ENCODE results near the gene CASQ2. TPM values are rescaled to one million over a fixed set of nuclear protein-coding genes. Genes with fewer than 3 reads are reported as not detected.

Gene CASQ2
- total RNA-seq, 1 donor from 2014 or later = 0.11 TPM

DNA sequence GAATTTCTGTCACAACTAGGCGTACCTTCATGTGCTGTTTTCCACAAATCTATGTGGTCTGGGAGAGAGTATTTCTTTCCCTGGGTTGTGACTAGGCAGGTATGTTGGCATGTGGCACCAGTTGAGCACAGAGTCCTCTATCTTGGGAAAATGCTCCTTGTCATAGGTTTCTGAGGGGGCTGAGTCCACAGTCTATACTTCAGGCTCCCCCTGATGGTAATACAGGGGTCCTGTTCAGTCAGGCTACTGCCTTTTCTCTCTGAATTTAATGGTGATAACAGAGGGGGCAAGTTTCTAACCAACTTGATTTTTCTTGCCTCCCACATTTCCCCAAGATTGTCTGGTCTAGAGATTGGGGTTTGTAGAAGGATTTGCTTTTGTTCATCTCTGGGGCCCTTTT is 90.9 kb downstream of the CASQ2 start:
- Histone ChIP-seq H3K9me3 (ENCODE audit: insufficient read depth, low read depth, low read length) (no peaks in the 10 kb centered on the region), H3K4me2 (ENCODE audit: low read length) (peak overlapping the region; percentile 25), H3K79me2 (ENCODE audit: insufficient read depth, low read length) (peaks cover 20% of the 10 kb centered on the region), H3K4me1 (ENCODE audit: insufficient read depth, low read length) (peaks cover 28% of the 10 kb centered on the region), H3K9ac (ENCODE audit: low read length) (peak overlapping the region; percentile 23), H4K20me1 (ENCODE audit: insufficient read depth, low read length) (peaks cover 9% of the 10 kb centered on the region), H3K4me3 (ENCODE audit: insufficient read depth, low read depth, low read length) (no peak overlapping the region), H3K36me3 (ENCODE audit: insufficient read depth, low read length) (peaks cover 3% of the 10 kb centered on the region), H2AFZ (ENCODE audit: low read depth, low read length) (no peak overlapping the region), H3K27me3 (ENCODE audit: insufficient read depth, low read length) (no peaks in the 10 kb centered on the region), H3K27ac (ENCODE audit: low read depth, low read length) (peak overlapping the region; percentile 59)
- Mint-ChIP-seq H3K27me3 (ENCODE audit: low read depth, unreplicated experiment) (no peaks in the 10 kb centered on the region), H3K4me1 (ENCODE audit: low read depth, unreplicated experiment) (peaks cover 36% of the 10 kb centered on the region), H3K4me3 (ENCODE audit: unreplicated experiment) (no peak overlapping the region), H3K27ac (ENCODE audit: unreplicated experiment) (peak overlapping the region; percentile 96), H3K36me3 (ENCODE audit: low read depth, unreplicated experiment) (peaks cover 9% of the 10 kb centered on the region), H3K9me3 (ENCODE audit: unreplicated experiment) (peaks cover 2% of the 10 kb centered on the region)
- TF ChIP-seq, protein P1, sequence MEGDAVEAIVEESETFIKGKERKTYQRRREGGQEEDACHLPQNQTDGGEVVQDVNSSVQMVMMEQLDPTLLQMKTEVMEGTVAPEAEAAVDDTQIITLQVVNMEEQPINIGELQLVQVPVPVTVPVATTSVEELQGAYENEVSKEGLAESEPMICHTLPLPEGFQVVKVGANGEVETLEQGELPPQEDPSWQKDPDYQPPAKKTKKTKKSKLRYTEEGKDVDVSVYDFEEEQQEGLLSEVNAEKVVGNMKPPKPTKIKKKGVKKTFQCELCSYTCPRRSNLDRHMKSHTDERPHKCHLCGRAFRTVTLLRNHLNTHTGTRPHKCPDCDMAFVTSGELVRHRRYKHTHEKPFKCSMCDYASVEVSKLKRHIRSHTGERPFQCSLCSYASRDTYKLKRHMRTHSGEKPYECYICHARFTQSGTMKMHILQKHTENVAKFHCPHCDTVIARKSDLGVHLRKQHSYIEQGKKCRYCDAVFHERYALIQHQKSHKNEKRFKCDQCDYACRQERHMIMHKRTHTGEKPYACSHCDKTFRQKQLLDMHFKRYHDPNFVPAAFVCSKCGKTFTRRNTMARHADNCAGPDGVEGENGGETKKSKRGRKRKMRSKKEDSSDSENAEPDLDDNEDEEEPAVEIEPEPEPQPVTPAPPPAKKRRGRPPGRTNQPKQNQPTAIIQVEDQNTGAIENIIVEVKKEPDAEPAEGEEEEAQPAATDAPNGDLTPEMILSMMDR (IDR thresholded peaks at IDR 0.05; ENCODE audit: insufficient read depth, low read depth, low read length) = peak; percentile 17
- TF ChIP-seq EZH2 (IDR thresholded peaks at IDR 0.05; ENCODE audit: insufficient read depth, low read length) = no peak
- no peak for FAIRE-seq
- no peak for DNase-seq (ENCODE audit: low read depth)

DNA sequence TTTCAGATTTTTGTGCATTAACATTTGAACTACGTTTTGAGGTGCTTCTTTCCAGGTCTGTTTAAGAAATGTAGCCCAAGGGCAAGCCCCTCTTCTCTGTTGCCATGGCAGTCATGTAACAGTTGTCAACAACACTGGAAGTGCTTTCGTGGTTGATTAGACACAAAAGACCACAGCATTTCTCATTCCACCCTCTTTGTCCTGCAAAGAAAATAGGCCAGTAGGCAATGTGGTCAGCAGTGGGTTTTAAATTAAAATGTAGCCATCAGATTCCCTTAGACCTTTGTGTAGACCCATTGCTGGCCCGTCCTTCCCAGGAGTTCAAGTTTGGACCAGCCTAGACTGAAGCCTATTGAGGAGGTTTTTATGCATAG is 91.3 kb downstream of the CASQ2 start:
- TF ChIP-seq, protein P1 (IDR thresholded peaks at IDR 0.05; ENCODE audit: insufficient read depth, low read depth, low read length) = no peak
- TF ChIP-seq EZH2 (IDR thresholded peaks at IDR 0.05; ENCODE audit: insufficient read depth, low read length) = no peak
- Histone ChIP-seq H4K20me1 (ENCODE audit: insufficient read depth, low read length) (peaks cover 9% of the 10 kb centered on the region), H3K36me3 (ENCODE audit: insufficient read depth, low read length) (no peaks in the 10 kb centered on the region), H3K27ac (ENCODE audit: low read depth, low read length) (peak overlapping the region; percentile 59), H3K4me1 (ENCODE audit: insufficient read depth, low read length) (peaks cover 28% of the 10 kb centered on the region), H3K4me3 (ENCODE audit: insufficient read depth, low read depth, low read length) (no peak overlapping the region), H2AFZ (ENCODE audit: low read depth, low read length) (no peak overlapping the region), H3K9ac (ENCODE audit: low read length) (peak overlapping the region; percentile 23), H3K9me3 (ENCODE audit: insufficient read depth, low read depth, low read length) (no peaks in the 10 kb centered on the region), H3K4me2 (ENCODE audit: low read length) (peak overlapping the region; percentile 25), H3K79me2 (ENCODE audit: insufficient read depth, low read length) (peaks cover 24% of the 10 kb centered on the region), H3K27me3 (ENCODE audit: insufficient read depth, low read length) (no peaks in the 10 kb centered on the region)
- peak overlapping the region; percentile 96 for H3K27ac Mint-ChIP-seq (ENCODE audit: unreplicated experiment)
- no peak overlapping the region for H3K4me3 Mint-ChIP-seq (ENCODE audit: unreplicated experiment)
- DNase-seq (ENCODE audit: low read depth) = peak; percentile 75
- H3K9me3 Mint-ChIP-seq (ENCODE audit: unreplicated experiment) = peaks cover 2% of the 10 kb centered on the region
- peaks cover 11% of the 10 kb centered on the region for H3K36me3 Mint-ChIP-seq (ENCODE audit: low read depth, unreplicated experiment)
- H3K4me1 Mint-ChIP-seq (ENCODE audit: low read depth, unreplicated experiment) = peaks cover 36% of the 10 kb centered on the region
- no peaks in the 10 kb centered on the region for H3K27me3 Mint-ChIP-seq (ENCODE audit: low read depth, unreplicated experiment)
- no peak for FAIRE-seq

DNA sequence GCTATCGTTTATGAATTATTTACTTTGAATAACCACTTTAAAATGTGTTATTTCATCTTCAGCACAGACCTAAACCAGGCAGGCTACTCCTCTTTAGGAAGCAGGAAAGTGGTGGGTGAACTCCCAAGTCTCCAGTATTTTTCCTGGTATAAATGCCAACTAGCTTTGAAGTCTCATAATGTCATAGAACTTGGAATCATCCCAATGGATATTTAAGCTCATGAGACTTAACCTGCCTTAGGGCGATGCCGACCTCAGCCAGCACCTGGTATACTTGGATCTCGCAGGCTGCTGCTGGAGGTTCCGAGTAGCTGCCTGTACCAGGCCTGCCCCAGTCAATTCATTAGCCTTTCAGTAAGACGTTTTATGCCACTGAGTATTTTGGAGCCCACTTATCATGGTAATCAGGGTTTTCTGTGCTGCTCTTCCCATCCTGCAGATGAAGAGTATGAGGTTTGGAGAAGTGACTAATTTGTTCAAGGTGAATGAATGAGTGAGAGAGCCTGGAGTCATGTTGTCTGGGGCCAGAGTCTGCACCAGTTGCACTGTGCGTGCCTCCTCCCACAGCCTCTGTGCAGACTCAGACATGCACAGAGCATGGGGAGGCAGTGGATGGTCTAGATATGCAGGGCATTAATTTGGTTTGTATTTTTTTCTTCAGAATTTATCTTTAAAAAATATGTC is 91.9 kb downstream of the CASQ2 start:
- H3K4me3 ChIP-seq (ENCODE audit: insufficient read depth, low read depth, low read length) = no peak overlapping the region
- Mint-ChIP-seq H3K9me3 (ENCODE audit: unreplicated experiment) (peaks cover 2% of the 10 kb centered on the region), H3K27ac (ENCODE audit: unreplicated experiment) (peak overlapping the region; percentile 96), H3K4me3 (ENCODE audit: unreplicated experiment) (no peak overlapping the region), H3K36me3 (ENCODE audit: low read depth, unreplicated experiment) (peaks cover 11% of the 10 kb centered on the region), H3K27me3 (ENCODE audit: low read depth, unreplicated experiment) (no peaks in the 10 kb centered on the region), H3K4me1 (ENCODE audit: low read depth, unreplicated experiment) (peaks cover 40% of the 10 kb centered on the region)
- no peaks in the 10 kb centered on the region for H3K36me3 ChIP-seq (ENCODE audit: insufficient read depth, low read length)
- H3K27me3 ChIP-seq (ENCODE audit: insufficient read depth, low read length) = no peaks in the 10 kb centered on the region
- H3K9me3 ChIP-seq (ENCODE audit: insufficient read depth, low read depth, low read length) = no peaks in the 10 kb centered on the region
- H3K27ac ChIP-seq (ENCODE audit: low read depth, low read length) = peak overlapping the region; percentile 56
- TF ChIP-seq EZH2 (IDR thresholded peaks at IDR 0.05; ENCODE audit: insufficient read depth, low read length) = no peak
- peaks cover 9% of the 10 kb centered on the region for H4K20me1 ChIP-seq (ENCODE audit: insufficient read depth, low read length)
- peak overlapping the region; percentile 10 for H3K4me2 ChIP-seq (ENCODE audit: low read length)
- no peak overlapping the region for H2AFZ ChIP-seq (ENCODE audit: low read depth, low read length)
- FAIRE-seq (no peak), DNase-seq (ENCODE audit: low read depth) (peak; percentile 23)
- peak overlapping the region; percentile 13 for H3K9ac ChIP-seq (ENCODE audit: low read length)
- H3K79me2 ChIP-seq (ENCODE audit: insufficient read depth, low read length) = peaks cover 25% of the 10 kb centered on the region
- H3K4me1 ChIP-seq (ENCODE audit: insufficient read depth, low read length) = peaks cover 33% of the 10 kb centered on the region

Data from astrocyte (in vitro differentiated cells and primary cell).